ENCODE data around the gene PCDHGA3.
"Not testable (repeated sequence)": the region's sequence is repeated elsewhere in the genome, so short reads cannot be mapped to it uniquely, and the experiment has no call there.

The PCDHGA3 gene

GRCh38 chr5:141349917-141350619 lies 6.4 kb downstream of the PCDHGA3 start, which contains the start of gene PCDHGB1:
PCDHGB1 (plus strand) TSS chr5:141350099; CDS start chr5:141350261, 162 bp downstream.
- peak; percentile 16 for DNase-seq (ENCODE audit: low read depth)

DNA sequence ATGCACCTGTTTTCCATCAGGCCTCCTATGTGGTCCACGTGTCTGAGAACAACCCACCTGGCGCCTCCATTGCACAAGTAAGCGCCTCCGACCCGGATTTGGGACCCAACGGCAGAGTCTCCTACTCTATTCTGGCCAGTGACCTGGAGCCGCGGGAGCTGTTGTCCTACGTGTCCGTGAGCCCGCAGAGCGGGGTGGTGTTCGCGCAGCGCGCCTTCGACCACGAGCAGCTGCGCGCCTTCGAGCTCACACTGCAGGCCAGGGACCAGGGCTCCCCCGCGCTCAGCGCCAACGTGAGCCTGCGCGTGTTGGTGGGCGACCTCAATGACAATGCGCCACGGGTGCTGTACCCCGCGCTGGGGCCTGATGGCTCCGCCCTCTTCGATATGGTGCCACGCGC lies 8.0 kb downstream of the PCDHGA3 start:
- no peak for DNase-seq (ENCODE audit: low read depth)

DNA sequence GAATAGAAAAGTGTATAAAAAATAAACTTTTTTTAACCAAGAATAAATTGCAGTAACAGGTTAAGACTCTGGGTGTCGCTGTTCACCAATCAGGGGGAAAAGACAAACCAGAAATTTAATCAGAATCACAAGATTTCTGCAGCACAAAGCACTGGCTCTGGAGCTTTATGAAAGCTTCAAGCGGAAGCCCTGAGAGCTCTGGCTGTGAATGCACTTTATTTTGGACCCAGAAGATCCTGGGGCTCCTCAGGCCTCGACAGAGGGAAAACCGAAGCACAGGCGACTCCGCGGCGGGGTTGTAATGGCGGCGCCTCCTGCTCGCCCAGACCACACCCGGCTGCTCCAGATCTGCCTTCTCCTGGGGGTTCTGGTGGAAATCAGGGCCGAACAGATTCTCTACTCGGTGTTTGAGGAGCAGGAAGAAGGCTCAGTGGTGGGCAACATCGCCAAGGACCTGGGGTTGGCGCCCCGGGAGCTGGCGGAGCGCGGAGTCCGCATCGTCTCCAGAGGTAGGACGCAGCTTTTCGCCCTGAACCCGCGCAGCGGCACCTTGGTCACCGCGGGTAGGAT lies 11.4 kb downstream of the PCDHGA3 start, which contains the start of gene PCDHGA4:
Gene PCDHGA4, plus strand, starts transcription at position 122 of the 570 bp plus-strand sequence. Its CDS starts 87 bp downstream, at position 209.
- DNase-seq (ENCODE audit: low read depth), result no peak

- DNase-seq (ENCODE audit: low read depth), result no peak
Observed at GRCh38 chr5:141355641-141356040, 12.0 kb downstream of the PCDHGA3 start.

DNA sequence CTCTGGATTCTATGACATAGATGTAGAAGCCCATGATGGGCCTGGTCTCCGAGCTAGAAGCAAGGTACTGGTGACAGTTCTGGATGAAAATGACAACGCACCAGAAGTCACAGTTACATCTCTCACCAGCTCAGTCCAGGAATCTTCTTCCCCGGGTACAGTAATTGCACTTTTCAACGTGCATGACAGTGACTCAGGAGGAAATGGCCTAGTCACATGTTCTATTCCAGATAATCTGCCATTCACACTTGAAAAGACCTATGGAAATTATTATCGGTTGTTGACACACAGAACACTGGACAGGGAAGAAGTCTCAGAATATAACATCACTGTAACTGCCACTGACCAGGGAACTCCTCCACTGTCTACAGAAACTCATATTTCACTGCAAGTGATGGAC lies 12.5 kb downstream of the PCDHGA3 start:
- no peak for DNase-seq (ENCODE audit: low read depth)

DNA sequence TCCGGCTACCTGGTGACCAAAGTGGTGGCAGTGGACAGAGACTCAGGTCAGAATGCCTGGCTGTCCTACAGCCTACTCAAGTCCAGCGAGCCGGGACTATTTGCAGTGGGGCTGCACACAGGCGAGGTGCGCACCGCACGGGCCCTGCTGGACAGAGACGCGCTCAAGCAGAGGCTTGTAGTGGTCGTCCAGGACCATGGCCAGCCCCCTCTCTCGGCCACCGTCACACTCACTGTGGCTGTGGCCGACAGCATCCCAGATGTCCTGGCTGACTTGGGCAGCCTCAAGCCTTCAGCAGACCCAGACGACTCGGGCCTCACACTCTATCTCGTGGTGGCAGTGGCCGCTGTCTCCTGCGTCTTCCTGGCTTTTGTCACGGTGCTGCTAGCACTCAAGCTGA lies 13.3 kb downstream of the PCDHGA3 start:
- DNase-seq (ENCODE audit: low read depth), result no peak

GRCh38 chr5:141359790-141360426 lies 16.3 kb downstream of the PCDHGA3 start, which contains the start of gene PCDHGB2:
PCDHGB2 (plus strand) TSS chr5:141359994; CDS start chr5:141360136, 142 bp downstream.
- no peak for DNase-seq (ENCODE audit: low read depth)

DNA sequence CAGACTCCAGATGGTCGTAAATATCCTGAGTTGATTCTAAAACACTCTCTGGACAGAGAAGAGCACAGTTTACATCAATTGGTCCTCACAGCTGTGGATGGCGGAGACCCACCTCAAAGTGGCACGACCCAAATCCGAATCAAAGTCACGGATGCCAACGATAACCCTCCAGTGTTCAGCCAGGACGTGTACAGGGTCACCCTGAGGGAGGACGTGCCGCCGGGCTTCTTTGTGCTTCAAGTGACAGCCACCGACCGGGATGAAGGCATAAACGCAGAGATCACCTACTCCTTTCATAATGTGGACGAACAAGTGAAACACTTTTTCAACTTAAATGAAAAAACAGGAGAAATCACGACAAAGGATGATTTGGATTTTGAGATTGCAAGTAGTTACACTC lies 17.1 kb downstream of the PCDHGA3 start:
- DNase-seq (ENCODE audit: low read depth), result no peak

GRCh38 chr5:141362719-141363118 lies 19.1 kb downstream of the PCDHGA3 start:
- no peak for DNase-seq (ENCODE audit: low read depth)

DNA sequence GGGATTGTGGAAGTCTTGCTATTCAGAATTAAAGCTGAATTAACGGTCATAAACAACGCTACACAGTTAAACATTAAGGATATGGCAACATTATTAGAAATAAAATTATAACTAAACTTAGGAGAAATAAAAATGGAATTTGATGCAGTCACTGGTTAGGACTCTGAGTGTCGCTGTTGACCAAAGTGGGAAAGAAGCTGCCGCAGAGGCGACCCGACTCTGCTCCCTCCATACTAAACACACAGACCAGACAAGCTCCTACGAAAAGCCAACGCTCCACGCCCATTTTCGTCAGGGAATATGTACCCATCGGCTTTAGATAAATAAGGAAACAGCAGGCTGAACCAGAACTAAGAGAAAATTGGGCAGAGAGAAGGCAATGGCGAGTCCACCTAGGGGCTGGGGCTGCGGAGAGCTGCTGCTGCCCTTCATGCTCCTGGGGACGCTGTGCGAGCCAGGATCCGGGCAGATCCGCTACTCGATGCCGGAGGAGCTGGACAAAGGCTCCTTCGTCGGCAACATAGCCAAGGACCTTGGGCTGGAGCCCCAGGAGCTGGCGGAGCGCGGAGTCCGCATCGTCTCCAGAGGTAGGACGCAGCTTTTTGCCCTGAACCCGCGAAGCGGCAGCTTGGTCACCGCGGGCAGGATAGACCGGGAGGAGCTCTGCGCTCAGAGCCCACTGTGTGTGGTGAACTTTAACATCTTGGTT lies 20.5 kb downstream of the PCDHGA3 start, which contains the start of gene PCDHGA5:
Gene PCDHGA5, plus strand, starts transcription at position 211 of the 709 bp plus-strand sequence. Its CDS starts 169 bp downstream, at position 380.
- no peak for DNase-seq (ENCODE audit: low read depth)

GRCh38 chr5:141366016-141366896 lies 22.6 kb downstream of the PCDHGA3 start:
- no peak for DNase-seq (ENCODE audit: low read depth)

DNA sequence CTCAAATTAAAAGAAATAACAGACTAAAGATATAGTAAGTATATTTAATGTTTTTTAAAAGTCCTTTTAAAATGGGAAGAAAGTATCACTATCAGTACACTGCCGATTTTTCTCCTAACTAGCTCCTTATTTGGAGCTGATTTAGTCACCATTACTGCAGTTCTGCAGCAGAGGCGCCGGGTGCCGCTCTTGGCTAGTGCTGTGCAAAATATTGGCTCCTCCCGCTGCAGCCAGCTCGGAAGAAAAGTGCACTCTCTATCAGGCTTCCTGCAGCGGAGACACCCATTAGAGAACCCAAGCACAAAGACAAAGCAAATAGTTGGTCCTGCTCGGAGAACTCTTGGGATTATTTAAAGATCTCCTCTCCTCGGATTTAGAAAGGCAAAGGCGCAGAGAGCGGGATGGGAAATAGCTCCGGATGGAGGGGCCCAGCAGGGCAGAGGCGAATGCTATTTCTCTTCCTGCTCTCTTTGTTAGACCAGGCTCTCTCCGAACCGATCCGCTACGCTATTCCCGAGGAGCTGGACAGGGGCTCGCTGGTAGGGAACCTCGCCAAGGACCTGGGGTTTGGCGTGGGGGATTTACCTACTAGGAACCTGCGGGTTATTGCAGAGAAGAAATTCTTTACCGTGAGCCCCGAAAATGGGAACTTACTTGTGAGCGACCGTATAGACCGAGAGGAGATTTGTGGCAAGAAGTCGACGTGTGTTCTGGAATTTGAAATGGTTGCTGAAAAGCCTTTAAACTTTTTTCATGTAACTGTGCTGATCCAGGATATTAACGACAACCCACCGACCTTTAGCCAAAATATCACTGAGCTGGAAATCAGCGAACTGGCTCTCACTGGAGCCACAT lies 26.6 kb downstream of the PCDHGA3 start, which contains the start of gene PCDHGB3:
Gene PCDHGB3, plus strand, starts transcription at position 249 of the 855 bp plus-strand sequence. Its CDS starts 153 bp downstream, at position 402.
- no peak for DNase-seq (ENCODE audit: low read depth)

GRCh38 chr5:141371572-141372475 lies 28.2 kb downstream of the PCDHGA3 start:
- no peak for DNase-seq (ENCODE audit: low read depth)

- no peak for DNase-seq (ENCODE audit: low read depth)
Observed at GRCh38 chr5:141373673-141374317, 30.2 kb downstream of the PCDHGA3 start, which contains the start of gene PCDHGA6. PCDHGA6 (plus strand) TSS chr5:141373891; CDS start chr5:141374084, 193 bp downstream.

DNA sequence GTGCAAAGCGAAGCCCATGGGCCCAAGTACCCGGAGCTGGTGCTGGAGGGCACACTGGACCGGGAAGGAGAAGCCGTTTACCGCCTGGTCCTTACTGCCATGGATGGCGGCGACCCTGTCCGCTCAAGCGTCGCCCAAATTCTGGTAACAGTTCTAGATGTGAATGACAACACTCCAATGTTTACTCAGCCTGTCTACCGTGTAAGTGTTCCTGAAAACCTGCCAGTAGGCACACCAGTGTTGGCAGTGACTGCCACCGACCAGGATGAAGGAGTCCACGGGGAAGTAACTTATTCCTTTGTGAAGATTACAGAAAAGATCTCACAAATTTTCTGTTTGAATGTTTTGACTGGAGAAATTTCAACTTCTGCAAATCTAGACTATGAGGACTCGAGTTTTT lies 31.0 kb downstream of the PCDHGA3 start:
- DNase-seq (ENCODE audit: low read depth), result no peak

GRCh38 chr5:141375444-141376155 lies 32.0 kb downstream of the PCDHGA3 start:
- not testable (repeated sequence) for DNase-seq (ENCODE audit: low read depth)

DNA sequence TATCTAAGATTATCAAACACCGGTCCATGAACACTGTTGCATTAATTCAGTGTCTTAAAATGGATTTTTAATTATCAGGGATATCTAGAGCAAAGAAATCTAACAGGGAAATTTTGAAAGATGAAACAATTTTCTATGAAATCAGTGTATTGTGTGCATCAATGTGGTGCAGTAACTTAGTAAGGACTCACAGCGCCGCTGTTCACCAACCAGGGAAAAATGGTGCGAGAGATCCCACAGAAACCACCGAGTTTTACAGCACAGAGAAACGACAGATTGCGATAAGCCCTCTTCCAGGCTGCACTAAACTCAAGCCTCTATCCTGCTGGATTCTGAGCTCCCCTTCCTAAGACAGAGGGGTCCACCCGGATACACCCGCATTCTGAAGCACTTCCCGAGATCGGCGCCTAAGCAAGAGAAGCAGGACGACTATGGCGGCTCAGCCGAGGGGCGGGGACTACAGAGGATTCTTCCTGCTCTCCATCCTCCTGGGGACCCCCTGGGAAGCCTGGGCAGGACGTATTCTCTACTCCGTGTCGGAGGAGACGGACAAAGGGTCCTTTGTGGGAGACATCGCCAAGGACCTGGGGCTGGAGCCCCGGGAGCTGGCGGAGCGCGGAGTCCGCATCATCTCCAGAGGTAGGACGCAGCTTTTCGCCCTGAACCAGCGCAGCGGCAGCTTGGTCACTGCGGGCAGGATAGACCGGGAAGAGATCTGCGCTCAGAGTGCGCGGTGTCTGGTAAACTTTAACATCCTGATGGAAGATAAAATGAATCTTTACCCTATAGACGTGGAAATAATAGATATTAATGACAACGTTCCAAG lies 39.1 kb downstream of the PCDHGA3 start, which contains the start of gene PCDHGA7:
Gene PCDHGA7, plus strand, starts transcription at position 274 of the 826 bp plus-strand sequence. Its CDS starts 158 bp downstream, at position 432.
- no peak for DNase-seq (ENCODE audit: low read depth)
